Chondrocyte (in vitro differentiated cells): Measurements from ENCODE around the gene ACOX2. TPM values are rescaled to one million over a fixed set of nuclear protein-coding genes. Genes with fewer than 3 reads are reported as not detected.
A peak's percentile ranks its signal among the peaks of the same experiment; 100 is the strongest.

Source experiments
- DNase-seq: peaks from one replicate; pipeline ENCODE4 v3.0.0; 2021; ENCODE audit warnings: mixed read lengths, low spot score
- H3K27ac Mint-ChIP-seq: one replicate; pipeline ENCODE4 v1.8.0; 2021; ENCODE audit warnings: mild to moderate bottlenecking, moderate library complexity, mixed read lengths; ENCODE audit not compliant: unreplicated experiment
- H3K27me3 Mint-ChIP-seq: 2 replicates; pipeline ENCODE4 v1.8.0; 2021; ENCODE audit warnings: low read depth, mixed read lengths
- H3K36me3 Mint-ChIP-seq: 2 replicates; pipeline ENCODE4 v1.8.0; 2021; ENCODE audit warnings: low read depth, mixed read lengths
- H3K4me1 Mint-ChIP-seq: 2 replicates; pipeline ENCODE4 v1.8.0; 2021; ENCODE audit warnings: low read depth, mild to moderate bottlenecking, mixed read lengths
- H3K4me3 Mint-ChIP-seq: one replicate; pipeline ENCODE4 v1.8.0; 2021; ENCODE audit warnings: mild to moderate bottlenecking, moderate library complexity, mixed read lengths; ENCODE audit not compliant: unreplicated experiment
- H3K9me3 Mint-ChIP-seq: 2 replicates; pipeline ENCODE4 v1.8.0; 2021; ENCODE audit warnings: low read depth, mixed read lengths
- CTCF ChIP-seq: fragments of 200-600 bp; sonication (generic); IDR thresholded peaks from 2 replicates; pipeline ENCODE4 v1.5.0; 2021; ENCODE audit warnings: antibody characterized with exemption, mild to moderate bottlenecking, moderate library complexity
- total RNA-seq: library from RNA; stranded (reverse); gene quantifications from 3 replicates; pipeline ENCODE4 v1.2.1, GENCODE V29; 2021

Gene ACOX2
- total RNA-seq, 1 donor from 2014 or later: 0.57 TPM

GRCh38 chr3:58563386-58564035 is 26.5 kb upstream of the ACOX2 start:
- peaks cover 35% of the 10 kb centered on the region for H3K4me1 Mint-ChIP-seq
- H3K9me3 Mint-ChIP-seq: peaks cover 7% of the 10 kb centered on the region
- no peak overlapping the region for H3K4me3 Mint-ChIP-seq
- DNase-seq: peak; percentile 65
- peak overlapping the region; percentile 49 for H3K27ac Mint-ChIP-seq
- H3K27me3 Mint-ChIP-seq: no peaks in the 10 kb centered on the region
- TF ChIP-seq CTCF: no peak
- no peaks in the 10 kb centered on the region for H3K36me3 Mint-ChIP-seq

- Mint-ChIP-seq H3K4me3 (no peak overlapping the region), H3K4me1 (peaks cover 34% of the 10 kb centered on the region), H3K36me3 (no peaks in the 10 kb centered on the region), H3K9me3 (peaks cover 7% of the 10 kb centered on the region), H3K27ac (no peak overlapping the region), H3K27me3 (no peaks in the 10 kb centered on the region)
- TF ChIP-seq CTCF: no peak
- peak; percentile 24 for DNase-seq
Observed at GRCh38 chr3:58562498-58562897, 25.5 kb upstream of the ACOX2 start.

GRCh38 chr3:58560771-58561311 is 23.9 kb upstream of the ACOX2 start:
- Mint-ChIP-seq H3K4me1 (peaks cover 34% of the 10 kb centered on the region), H3K36me3 (no peaks in the 10 kb centered on the region), H3K27ac (peak overlapping the region; percentile 82), H3K4me3 (no peak overlapping the region), H3K27me3 (no peaks in the 10 kb centered on the region), H3K9me3 (peaks cover 7% of the 10 kb centered on the region)
- TF ChIP-seq CTCF: peak; percentile 82
- DNase-seq: peak; percentile 53

- TF ChIP-seq CTCF: no peak
- peak; percentile 29 for DNase-seq
- H3K9me3 Mint-ChIP-seq: peaks cover 7% of the 10 kb centered on the region
- no peaks in the 10 kb centered on the region for H3K36me3 Mint-ChIP-seq
- no peak overlapping the region for H3K4me3 Mint-ChIP-seq
- no peak overlapping the region for H3K27ac Mint-ChIP-seq
- no peaks in the 10 kb centered on the region for H3K27me3 Mint-ChIP-seq
- peaks cover 28% of the 10 kb centered on the region for H3K4me1 Mint-ChIP-seq
Observed at GRCh38 chr3:58559586-58559985, 22.6 kb upstream of the ACOX2 start.

- Mint-ChIP-seq H3K27me3 (no peaks in the 10 kb centered on the region), H3K4me3 (no peak overlapping the region), H3K36me3 (no peaks in the 10 kb centered on the region), H3K4me1 (peaks cover 15% of the 10 kb centered on the region), H3K9me3 (peaks cover 4% of the 10 kb centered on the region), H3K27ac (no peak overlapping the region)
- DNase-seq: no peak
- TF ChIP-seq CTCF: no peak
Observed at GRCh38 chr3:58557491-58557890, 20.5 kb upstream of the ACOX2 start.
